Suprapubic skin (tissue), 4 donors: ENCODE results near the gene CFAP65. TPM values are rescaled to one million over a fixed set of nuclear protein-coding genes. Genes with fewer than 3 reads are reported as not detected.

ENCODE experiments used
- DNase-seq, 2 donors: peaks; one replicate each; pipeline ENCODE4 v3.0.0-alpha.2; 2019; ENCODE audit warnings: low spot score in 2 of 2
- H3K27ac ChIP-seq: fragments of 200-600 bp; sonication (generic); one replicate; pipeline ENCODE4 v1.5.1; 2019
- H3K27me3 ChIP-seq: fragments of 200-600 bp; sonication (generic); one replicate; pipeline ENCODE4 v1.5.1; 2019
- H3K36me3 ChIP-seq: fragments of 200-600 bp; sonication (generic); one replicate; pipeline ENCODE4 v1.5.1; 2019
- H3K4me1 ChIP-seq: fragments of 200-600 bp; sonication (generic); one replicate; pipeline ENCODE4 v1.5.1; 2019
- H3K4me3 ChIP-seq: fragments of 200-600 bp; sonication (generic); one replicate; pipeline ENCODE4 v1.5.1; 2019; ENCODE audit warnings: mild to moderate bottlenecking
- H3K9me3 ChIP-seq: fragments of 200-600 bp; sonication (generic); one replicate; pipeline ENCODE4 v1.5.1; 2019
- CTCF ChIP-seq, 2 donors: fragments of 200-600 bp in 1 of 2; fragments of 450-650 bp in 1 of 2; sonication (generic) in 1 of 2; IDR thresholded peaks; one replicate each; pipeline ENCODE4 v1.5.1; 2016 to 2019; ENCODE audit warnings: antibody characterized with exemption in 2 of 2, mild to moderate bottlenecking in 1 of 2, moderate library complexity in 1 of 2
- EP300 ChIP-seq: sonication (generic); formaldehyde crosslinking; IDR thresholded peaks from one replicate; pipeline ENCODE4 v1.6.1; 2017; ENCODE audit warnings: antibody characterized with exemption
- POLR2A ChIP-seq, 2 donors: fragments of 450-650 bp; IDR thresholded peaks; one replicate each; pipeline ENCODE4 v1.6.1; 2017; ENCODE audit warnings: antibody characterized with exemption in 2 of 2, mild to moderate bottlenecking in 2 of 2, moderate library complexity in 2 of 2
- POLR2AphosphoS5 ChIP-seq, 3 donors: sonication (generic); formaldehyde crosslinking; IDR thresholded peaks; one replicate each; pipeline ENCODE4 v1.6.1; 2017; ENCODE audit warnings: antibody characterized with exemption in 3 of 3
- WGBS: methylation state at CpG from one replicate; pipeline ENCODE4 v1.1.5; 2018; 5-methylcytosine and 5-hydroxymethylcytosine counted together
- total RNA-seq, 4 donors: library from RNA; depleted of rRNA; stranded (reverse); fragments of >200 nt; gene quantifications; one replicate each; pipeline ENCODE4 v1.1.0, GENCODE V29; 2016

CFAP65 gene
- total RNA-seq, 4 donors from 2014 or later: not detected

GRCh38 chr2:219072741-219073250, 31.5 kb upstream of the CFAP65 start:
- TF ChIP-seq EP300: no peak
- TF ChIP-seq POLR2AphosphoS5 (IDR thresholded peaks at IDR 0.05): no peak
- no peak for TF ChIP-seq POLR2A (IDR thresholded peaks at IDR 0.05)
- no peak for TF ChIP-seq CTCF (IDR thresholded peaks at IDR 0.05)
- no peak for DNase-seq
- no peak overlapping the region for H3K4me3 ChIP-seq
- no peak overlapping the region for H3K27ac ChIP-seq
- H3K4me1 ChIP-seq: no peaks in the 10 kb centered on the region
- no peaks in the 10 kb centered on the region for H3K27me3 ChIP-seq
- peaks cover 23% of the 10 kb centered on the region for H3K36me3 ChIP-seq
- no peaks in the 10 kb centered on the region for H3K9me3 ChIP-seq
- 89% methylated on average over 9 of the region's 9 CpGs for WGBS

- H3K4me3 ChIP-seq: no peak overlapping the region
- WGBS: 76% methylated on average over 6 of the region's 6 CpGs
- DNase-seq: no peak
- H3K27ac ChIP-seq: no peak overlapping the region
- H3K9me3 ChIP-seq: no peaks in the 10 kb centered on the region
- H3K4me1 ChIP-seq: no peaks in the 10 kb centered on the region
- no peaks in the 10 kb centered on the region for H3K27me3 ChIP-seq
- TF ChIP-seq EP300 (no peak), POLR2AphosphoS5 (IDR thresholded peaks at IDR 0.05) (no peak), POLR2A (IDR thresholded peaks at IDR 0.05) (no peak), CTCF (IDR thresholded peaks at IDR 0.05) (no peak)
- peaks cover 7% of the 10 kb centered on the region for H3K36me3 ChIP-seq
Observed at GRCh38 chr2:219071131-219071816, 30.0 kb upstream of the CFAP65 start.

GRCh38 chr2:219065484-219065883, 24.2 kb upstream of the CFAP65 start:
- TF ChIP-seq POLR2AphosphoS5 (IDR thresholded peaks at IDR 0.05) (no peak), CTCF (IDR thresholded peaks at IDR 0.05) (no peak), EP300 (no peak), POLR2A (IDR thresholded peaks at IDR 0.05) (no peak)
- 88% methylated on average over 1 of the region's 1 CpG for WGBS

GRCh38 chr2:219062081-219062480, 20.8 kb upstream of the CFAP65 start:
- no peak for TF ChIP-seq CTCF (IDR thresholded peaks at IDR 0.05)
- no peak for TF ChIP-seq EP300
- no peak for TF ChIP-seq POLR2A (IDR thresholded peaks at IDR 0.05)
- no peak for TF ChIP-seq POLR2AphosphoS5 (IDR thresholded peaks at IDR 0.05)
- H3K36me3 ChIP-seq: no peaks in the 10 kb centered on the region
- H3K27ac ChIP-seq: no peak overlapping the region
- 73% methylated on average over 6 of the region's 6 CpGs for WGBS
- H3K9me3 ChIP-seq: no peaks in the 10 kb centered on the region
- H3K4me3 ChIP-seq: no peak overlapping the region
- DNase-seq: no peak
- H3K27me3 ChIP-seq: peaks cover 68% of the 10 kb centered on the region
- peaks cover 44% of the 10 kb centered on the region for H3K4me1 ChIP-seq

More at GRCh38 chr2:219065484-219065883, 24.2 kb upstream of the CFAP65 start:
- Histone ChIP-seq H3K9me3 (no peaks in the 10 kb centered on the region), H3K36me3 (no peaks in the 10 kb centered on the region), H3K27ac (no peak overlapping the region), H3K4me3 (no peak overlapping the region), H3K27me3 (peaks cover 34% of the 10 kb centered on the region), H3K4me1 (peaks cover 10% of the 10 kb centered on the region)
- no peak for DNase-seq
